UCSD-AML1 (cell line): ENCODE measurements around the gene SLC9B1.
"Not testable (repeated sequence)": the region's sequence is repeated elsewhere in the genome, so short reads cannot be mapped to it uniquely, and the experiment has no call there.

Experiments
- DNase-seq: peaks from one replicate; lab custom pipeline; 2025; ENCODE audit not compliant: unreplicated experiment; lab: John Stamatoyannopoulos, UW

Gene SLC9B1

DNA sequence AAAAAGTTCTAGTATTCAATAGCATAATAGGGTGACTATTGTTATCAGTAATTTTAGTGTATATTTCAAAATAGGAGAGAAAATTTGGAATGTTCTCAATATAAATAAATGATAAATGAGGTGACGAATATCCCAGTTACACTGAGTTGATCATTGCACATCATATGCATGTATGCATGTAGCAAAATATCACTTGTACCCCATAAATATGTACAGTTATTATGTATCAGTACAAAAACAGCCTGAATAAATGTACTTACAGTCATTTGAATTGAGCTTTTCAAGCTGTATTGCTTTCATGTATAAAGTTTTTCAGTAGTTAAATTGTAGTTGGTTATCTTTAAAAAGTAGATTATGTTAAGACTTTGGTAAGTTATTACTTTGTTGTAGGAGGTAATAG is 138.2 kb downstream of the SLC9B1 start:
- no peak for DNase-seq

DNA sequence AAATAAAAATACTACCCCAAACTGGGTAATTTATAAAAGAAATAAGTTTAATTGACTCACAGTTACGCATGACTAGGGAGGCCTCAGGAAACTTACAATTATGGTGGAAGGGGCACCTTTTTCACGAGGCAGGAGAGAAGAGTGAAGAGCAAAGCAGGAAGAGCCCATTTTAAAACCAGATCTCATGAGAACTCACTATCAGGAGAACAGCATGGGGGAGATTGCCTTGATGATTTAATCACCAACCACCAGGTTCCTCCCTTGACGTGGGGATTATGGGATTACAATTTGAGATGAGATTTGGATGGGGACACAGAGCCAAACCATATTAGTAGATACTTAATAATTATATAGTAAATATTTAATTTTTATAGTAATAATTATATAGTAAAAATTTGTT is 140.6 kb downstream of the SLC9B1 start:
- no peak for DNase-seq

DNA sequence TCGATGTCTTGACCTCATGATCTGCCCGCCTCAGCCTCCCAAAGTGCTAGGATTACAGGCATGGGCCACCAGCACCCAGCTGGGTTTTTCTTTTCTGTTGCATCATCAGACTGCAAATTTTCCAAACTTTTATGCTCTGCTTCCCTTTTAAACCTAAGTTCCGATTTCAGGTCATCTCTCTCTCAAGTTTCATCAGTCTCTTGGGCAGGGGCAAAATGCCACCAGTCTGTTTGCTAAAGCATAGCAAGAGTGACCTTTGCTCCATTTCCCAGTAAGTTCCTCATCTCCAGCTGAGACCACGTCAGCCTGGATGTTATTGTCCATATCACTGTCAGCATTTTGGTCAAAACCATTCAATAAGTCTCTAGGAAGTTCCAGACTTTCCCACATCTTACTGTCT is 141.2 kb downstream of the SLC9B1 start:
- not testable (repeated sequence) for DNase-seq

DNA sequence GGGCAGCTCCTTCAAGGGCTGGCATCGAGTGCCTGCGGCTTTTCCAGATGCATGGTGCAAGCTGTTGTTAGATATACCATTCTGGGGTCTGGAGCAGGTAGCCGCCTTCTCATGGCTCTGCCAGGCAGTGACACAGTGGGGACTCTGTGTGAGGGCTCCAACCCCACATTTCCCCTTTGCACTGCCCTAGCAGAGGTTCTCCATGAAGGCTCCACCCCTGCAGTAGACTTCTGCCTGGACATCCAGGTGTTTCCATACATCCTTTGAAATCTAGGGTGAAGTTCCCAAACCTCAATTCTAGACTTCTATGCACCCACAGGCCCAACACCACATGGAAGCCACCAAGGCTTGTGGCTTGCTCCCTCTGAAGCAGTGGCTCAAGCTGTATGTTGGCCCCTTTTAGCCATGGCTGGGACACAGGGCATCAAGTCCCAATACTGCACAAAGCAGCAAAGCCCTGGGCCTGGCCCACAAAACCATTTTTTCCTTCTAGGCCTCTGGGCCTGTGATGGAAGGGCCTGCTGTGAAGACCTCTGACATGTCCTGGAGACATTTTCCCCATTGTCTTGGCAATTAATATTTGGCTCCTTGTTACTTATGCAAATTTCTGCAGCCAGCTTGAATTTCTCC is 141.9 kb downstream of the SLC9B1 start:
- DNase-seq, result not testable (repeated sequence)

DNA sequence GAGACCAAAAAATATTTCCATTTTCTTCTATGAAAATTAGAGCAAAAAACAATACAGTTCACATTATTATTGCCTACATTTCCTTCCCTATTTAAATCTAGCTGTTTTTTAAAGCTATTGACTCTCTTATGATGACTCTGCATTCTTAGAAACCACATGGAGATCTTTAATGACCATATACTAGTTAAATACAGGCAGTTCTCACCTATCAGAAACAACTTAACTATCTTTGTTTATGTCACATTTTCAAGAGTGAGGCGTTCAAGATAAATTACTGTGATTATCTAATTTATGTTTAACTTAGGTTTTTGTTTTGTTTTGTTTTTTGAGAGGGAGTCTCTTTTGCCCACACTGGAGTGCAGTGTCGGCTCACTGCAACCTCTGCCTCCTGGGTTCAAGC is 147.7 kb downstream of the SLC9B1 start:
- DNase-seq, result no peak

DNA sequence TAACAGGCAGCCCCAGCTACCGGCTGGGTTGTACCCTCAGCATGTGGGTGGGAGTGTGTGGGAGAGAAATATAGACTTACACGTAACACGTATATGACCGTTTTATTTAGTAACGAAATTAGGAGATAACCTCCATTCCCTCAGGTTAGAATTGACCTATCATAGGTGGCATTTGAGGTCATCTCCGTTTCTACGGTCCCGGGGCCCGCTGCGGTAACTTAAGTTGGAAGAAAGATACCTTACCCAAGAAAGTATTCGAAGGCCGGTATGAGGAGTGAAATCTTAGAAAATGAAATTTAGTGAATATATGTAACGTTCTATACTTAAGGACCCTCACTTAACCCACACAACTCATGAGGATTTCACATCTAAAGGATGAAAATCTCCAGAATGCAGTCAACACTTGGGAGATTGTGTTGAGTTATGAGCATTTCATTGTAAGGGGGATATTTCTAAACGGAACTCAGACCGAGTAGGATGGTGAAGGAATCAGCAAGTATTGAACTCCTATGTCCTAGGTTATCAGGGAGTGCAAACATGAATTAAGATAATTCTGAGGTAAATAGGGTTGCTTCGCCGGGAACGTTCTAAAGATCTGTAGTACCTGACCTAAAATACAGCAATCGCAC is 149.8 kb downstream of the SLC9B1 start:
- no peak for DNase-seq

DNA sequence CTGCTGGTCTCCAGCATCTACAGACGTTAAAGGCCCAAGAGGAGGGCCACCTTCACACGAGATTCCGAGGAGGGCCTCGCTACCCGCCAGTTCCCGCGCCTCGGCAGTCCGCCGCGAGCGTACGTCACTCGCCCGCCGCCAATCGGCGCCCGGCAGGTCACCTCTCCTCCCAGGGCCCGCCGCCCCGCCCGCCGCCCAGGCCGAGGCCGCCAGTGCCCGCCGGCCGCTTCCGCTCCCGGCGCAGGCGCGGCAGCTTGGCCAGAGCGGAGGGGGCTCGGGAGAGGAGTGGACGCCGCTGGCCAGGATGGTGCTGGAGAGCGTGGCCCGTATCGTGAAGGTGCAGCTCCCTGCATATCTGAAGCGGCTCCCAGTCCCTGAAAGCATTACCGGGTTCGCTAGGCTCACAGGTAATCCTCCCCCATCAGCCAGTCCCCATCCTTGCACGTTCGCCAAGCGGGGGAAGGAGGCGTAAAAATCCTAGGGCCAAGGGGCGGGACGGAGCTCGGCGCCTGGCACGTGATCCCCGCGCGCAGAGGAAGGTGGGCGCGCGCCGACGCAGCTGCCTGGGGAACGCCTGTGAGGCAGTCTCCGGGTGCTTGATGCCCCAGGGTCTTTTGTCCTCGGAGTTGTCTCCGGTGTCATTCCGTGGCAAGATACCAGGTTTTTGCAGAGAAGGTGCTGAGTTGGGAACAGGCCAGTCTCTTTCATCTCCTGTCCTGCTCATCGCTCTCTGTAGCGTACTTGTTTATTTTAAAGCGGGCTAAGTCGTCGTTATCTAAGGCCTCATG is 150.5 kb downstream of the SLC9B1 start, which contains the start of gene CISD2:
Gene CISD2 (plus strand): TSS at position 212 of the 788 bp plus-strand sequence. CDS start 93 bp downstream, at position 305.
- DNase-seq, result peak; percentile 95

DNA sequence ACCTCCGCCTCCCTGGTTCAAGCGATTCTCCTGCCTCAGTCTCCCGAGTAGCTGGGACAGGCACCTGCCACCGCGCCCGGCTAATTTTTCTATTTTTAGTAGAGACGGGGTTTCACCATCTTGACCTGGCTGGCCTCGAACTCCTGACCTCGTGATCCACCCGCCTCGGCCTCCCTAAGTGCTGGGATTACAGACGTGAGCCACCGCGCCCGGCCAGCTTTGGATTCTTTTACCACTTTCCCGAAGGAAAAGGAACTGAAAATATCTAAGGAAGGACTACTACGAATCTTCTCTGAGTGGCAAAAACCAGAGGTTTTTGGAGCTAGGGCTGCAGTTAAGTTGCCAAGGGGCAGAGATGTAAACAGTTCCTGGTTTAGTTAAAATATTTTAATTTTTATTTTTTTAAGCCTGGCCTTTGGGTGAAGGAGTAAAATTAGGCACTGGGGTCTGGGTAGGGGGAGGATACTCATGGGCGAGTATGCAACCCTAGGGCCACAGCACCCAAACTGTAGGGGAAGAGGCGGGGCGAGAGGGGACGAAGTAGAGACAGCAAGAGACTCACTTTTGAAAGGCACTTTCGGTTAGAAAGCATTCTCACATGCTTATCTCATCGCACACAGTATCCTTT is 151.2 kb downstream of the SLC9B1 start:
- peak; percentile 40 for DNase-seq

DNA sequence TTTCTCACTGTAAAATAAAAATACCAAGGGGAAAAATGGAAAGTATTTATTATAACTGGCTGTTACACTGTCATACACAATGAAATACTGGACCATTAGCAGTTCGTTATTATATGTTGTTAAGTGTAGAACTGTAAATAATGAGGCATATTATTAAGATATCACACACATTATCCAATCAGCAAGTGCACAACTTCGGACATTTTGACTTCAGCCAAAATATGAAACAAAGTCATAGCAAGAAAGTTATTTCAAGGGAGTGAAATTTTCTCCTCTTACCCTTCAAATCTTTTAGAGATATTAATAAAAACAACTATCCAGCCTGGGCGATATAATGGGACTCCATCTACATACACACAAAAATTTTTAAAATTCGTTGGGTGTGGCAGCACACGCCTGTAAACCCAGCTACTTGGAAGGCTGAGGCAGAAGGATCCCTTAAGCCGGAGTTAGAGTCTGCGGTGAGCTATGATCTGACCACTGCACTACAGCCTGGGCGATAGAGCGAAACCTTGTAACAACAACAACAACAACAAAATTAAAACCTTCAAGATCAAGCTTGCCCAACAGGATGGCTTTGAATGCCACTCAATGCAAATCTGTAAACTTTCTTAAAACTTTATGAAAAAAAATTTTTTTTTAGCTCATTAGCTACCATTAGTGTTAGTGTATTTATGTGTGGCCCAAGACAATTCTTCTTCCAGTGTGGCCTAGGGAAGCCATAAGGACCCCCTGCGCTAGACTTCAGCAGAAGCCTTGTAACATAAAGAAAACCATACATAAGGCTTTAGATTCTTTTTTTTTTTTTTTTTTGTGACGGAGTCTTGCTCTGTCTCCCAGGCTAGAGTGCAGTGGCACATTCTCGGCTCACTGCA is 152.0 kb downstream of the SLC9B1 start:
- peak; percentile 22 for DNase-seq

DNA sequence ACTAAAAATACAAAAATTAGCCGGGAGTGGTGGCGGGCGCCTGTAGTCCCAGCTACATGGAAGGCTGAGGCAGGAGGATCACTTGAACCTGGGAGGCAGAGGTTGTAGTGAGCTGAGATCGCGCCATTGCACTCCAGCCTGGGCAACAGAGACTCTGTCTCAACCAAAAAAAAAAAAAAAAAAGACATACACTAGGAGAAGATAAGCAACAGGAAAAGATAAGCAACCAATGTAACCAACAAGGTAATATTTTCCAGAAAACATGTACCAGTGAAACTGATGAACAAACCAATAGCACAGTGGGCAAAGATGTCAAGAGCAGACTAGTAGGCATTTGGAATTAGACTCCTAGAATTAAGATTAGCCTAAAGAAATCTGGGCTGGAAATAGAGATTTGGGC is 154.2 kb downstream of the SLC9B1 start:
- DNase-seq, result not testable (repeated sequence)

DNA sequence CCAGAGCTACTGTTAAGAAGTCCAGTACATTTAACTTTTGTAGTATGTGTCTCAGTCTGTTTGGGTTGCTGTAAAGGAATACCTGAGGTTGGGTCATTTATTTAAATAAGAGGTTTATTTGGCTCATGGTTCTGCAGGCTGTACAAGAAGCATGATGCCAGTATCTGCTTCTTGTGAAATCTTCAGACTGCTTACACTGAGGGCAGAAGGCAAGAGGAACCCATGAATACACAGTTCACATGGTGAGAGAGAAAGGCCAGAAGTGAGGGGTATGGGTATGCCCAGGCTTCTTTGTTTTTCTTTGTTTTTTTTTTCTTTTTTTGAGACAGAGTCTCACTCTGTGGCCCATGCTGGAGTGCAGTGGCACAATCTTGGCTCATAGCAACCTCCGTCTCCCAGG is 156.8 kb downstream of the SLC9B1 start:
- no peak for DNase-seq

DNA sequence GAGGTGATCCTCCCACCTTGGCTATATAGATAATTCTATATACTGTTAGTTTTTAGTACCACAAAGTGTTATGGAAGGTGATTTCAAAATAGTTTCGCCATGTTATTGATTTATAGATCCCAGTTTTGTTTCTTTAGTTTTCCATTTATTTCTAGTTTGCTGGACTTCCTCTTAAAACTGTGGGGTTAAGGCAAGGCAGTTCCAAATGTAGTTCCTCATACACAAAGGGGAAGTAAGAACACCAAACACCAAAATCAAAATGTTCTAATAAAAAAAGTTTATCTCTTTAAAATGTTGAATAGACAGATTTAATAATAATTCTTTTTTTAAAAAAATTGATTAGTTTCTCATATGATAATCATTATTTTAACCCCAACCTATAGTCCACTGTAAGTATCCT is 157.5 kb downstream of the SLC9B1 start:
- DNase-seq, result no peak

DNA sequence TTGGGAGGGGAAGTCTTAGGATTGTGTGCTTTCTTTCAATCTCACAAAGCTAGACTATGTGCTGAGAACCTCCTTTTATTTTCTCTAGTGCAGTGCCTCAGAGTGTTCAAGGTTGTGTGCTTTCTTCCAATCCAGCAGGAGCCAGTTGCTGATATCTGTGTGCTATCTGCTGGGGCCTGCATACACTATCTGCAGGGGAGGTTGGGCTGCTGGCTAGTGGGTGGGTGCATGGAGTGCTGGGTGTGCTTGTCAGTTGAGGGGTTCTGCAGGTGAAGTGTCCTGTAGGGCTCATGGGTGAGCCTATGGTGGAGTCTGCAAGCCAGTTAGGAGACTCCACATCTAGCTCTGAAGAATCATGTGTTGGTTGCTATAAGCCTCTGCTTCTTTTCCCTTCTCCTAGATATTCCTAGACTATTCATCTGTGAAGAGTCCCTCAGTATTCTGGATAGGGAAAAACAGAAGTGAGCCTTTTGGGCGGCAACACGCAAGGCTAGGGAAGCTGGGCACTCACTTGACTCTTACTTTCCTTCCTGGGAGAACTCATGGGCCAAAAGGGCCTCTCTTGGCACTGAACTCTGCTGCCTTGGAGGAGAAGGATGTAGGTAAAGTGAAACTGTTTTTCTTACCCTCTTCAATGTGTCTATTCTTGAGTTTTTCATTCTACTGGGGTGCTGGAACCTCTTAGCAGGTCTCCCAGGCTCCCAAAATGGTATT is 158.7 kb downstream of the SLC9B1 start:
- DNase-seq, result no peak

DNA sequence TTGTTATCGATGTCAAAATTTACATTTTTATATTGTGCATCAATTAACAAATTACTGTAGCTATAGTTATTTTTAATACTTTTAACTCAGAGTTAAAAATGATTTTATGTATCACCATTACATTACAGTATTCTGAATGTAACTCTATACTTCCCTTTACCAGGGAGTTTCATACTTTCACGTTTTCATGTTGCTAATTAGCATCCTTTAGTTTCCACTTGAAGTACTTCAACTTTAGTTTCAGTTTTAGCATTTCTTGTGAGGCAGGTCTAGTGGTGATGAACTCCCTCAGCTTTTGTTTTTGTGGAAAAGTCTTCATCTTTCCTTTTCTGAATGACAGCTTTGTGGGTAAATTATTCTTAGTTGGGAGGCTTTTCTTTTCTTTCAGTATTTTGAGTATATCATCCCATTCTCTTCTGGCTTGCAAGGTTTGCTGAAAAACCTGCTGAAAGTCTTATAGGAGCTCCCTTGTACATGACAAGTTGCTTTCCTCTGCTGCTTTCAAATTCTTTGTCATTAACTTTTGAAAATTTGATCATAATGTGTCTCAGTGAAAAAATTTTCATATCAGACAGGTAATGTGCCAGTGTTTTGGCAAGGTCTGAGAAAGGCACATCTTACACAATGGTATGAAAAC is 160.6 kb downstream of the SLC9B1 start:
- DNase-seq, result no peak
